IPS-18c (cell line): ENCODE results near the gene AGO1.

ENCODE experiments used
- H3K4me3 ChIP-seq: 2 replicates; pipeline ENCODE4 v1.7.0; 2013; ENCODE audit warnings: low read depth, mild to moderate bottlenecking, low read length, moderate library complexity; ENCODE audit not compliant: insufficient read depth
- H3K9me3 ChIP-seq: one replicate; pipeline ENCODE4 v1.6.1; 2013; ENCODE audit warnings: mild to moderate bottlenecking, low read length, moderate library complexity; ENCODE audit not compliant: control insufficient read depth, insufficient read depth

AGO1 gene

GRCh38 chr1:35882945-35883634, at the start of gene AGO1:
Gene AGO1 (plus strand): TSS chr1:35883209. CDS start chr1:35883422, 213 bp downstream.
- Histone ChIP-seq H3K4me3 (peak within 1 kb of the TSS; percentile 99), H3K9me3 (no peaks in the 10 kb centered on the region)

GRCh38 chr1:35833395-35833794, 49.6 kb upstream of the AGO1 start:
- H3K4me3 ChIP-seq: no peak overlapping the region
- no peaks in the 10 kb centered on the region for H3K9me3 ChIP-seq

GRCh38 chr1:35834218-35834617, 48.8 kb upstream of the AGO1 start:
- H3K4me3 ChIP-seq: no peak overlapping the region
- no peaks in the 10 kb centered on the region for H3K9me3 ChIP-seq

GRCh38 chr1:35835398-35835797, 47.6 kb upstream of the AGO1 start:
- H3K4me3 ChIP-seq: no peak overlapping the region
- H3K9me3 ChIP-seq: no peaks in the 10 kb centered on the region

DNA sequence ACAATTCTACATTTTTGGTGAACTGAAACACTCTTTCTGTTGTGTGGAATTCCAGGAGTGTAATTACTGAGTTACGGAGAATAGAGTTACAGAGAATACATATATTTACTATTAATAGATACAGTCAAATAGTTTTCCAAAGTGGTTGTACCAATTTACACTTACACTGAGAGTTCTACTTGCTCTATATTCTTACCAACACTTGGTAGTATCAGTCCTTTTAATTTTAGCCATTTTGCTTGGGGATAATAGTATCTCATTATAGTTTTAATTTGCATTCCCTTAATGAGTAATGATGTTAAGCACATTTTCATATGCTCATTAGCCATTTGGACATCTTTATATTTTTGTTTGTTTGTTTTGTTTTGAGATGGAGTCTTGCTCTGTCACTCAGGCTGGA, 46.3 kb upstream of the AGO1 start:
- Histone ChIP-seq H3K9me3 (no peaks in the 10 kb centered on the region), H3K4me3 (no peak overlapping the region)

DNA sequence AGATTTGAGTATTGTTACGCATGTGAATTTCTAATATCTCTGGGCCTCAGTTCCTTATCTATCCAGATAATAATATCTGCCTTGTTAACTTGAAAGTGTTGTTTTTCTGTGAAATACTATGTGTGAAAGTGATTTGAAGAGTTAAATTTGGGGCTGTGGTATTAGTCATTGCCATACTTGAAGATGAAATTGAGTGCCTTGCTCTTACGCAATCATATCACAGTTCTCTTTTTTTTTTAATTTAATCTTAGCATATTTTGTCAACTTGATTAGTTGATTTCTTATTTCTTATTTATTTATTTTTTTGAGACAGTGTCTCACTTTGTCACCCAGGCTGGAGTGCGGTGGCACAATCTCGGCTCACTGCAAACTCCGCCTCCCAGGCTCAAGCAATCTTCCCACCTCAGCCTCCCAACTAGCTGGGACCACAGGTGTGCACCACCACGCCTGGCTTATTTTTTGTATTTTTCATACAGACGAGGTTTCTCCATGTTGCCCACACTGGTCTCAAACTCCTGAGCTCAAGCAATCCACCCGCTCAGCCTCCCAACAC, 44.2 kb upstream of the AGO1 start:
- no peaks in the 10 kb centered on the region for H3K9me3 ChIP-seq
- H3K4me3 ChIP-seq: no peak overlapping the region

- Histone ChIP-seq H3K9me3 (peaks cover 3% of the 10 kb centered on the region), H3K4me3 (no peak overlapping the region)
These were observed 38.2 kb upstream of the AGO1 start for GRCh38 chr1:35844826-35845225.

DNA sequence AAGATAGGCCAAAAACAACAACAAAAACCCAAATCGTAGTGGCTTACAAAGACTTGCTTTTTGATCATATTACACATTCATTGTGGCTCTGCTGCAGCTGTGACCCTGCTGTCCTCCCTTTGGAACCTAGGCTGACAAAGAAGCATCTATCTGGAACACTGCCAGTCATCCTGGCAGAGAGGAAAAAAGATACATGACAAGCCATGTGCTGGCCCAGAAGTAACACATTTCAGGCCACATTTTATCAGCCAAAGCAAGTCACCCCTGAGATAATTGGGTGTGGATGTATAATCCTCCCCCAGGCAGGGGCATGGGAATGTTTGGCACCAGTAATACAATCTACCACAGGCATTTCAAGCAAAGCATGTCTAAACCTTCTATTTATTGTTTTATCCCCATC, 37.2 kb upstream of the AGO1 start:
- no peak overlapping the region for H3K4me3 ChIP-seq
- peaks cover 3% of the 10 kb centered on the region for H3K9me3 ChIP-seq

DNA sequence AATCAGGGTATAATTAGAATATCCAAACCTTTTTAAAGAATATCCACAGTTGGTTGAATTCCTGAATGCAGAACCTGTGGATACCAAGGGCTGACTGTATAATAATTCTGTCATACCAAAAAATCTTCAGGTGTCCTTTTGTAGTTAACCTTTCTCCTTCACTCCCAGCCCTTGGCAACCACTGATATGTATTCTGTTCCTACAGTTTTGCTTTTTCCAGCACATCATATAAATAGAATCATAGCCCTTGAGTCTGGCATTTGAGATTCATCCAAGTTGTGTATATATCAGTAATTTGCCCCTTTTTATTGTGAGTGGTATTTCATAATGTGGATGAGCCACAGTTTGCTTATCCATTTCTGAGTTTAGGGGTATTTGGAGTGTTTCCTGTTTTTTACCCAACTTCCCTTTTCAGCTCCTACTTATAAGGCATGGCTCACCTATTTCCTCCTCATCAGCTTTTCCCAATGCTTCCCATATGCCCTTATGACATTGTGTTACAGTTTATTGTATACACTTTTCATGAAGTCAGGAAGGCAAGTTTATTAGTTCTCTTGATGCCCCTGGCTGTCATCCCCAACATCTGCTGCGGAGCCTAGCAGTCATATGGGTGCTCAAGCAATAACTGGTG, 35.0 kb upstream of the AGO1 start:
- Histone ChIP-seq H3K4me3 (no peak overlapping the region), H3K9me3 (peaks cover 3% of the 10 kb centered on the region)

GRCh38 chr1:35850051-35850450, 33.0 kb upstream of the AGO1 start:
- no peak overlapping the region for H3K4me3 ChIP-seq
- H3K9me3 ChIP-seq: peaks cover 3% of the 10 kb centered on the region

DNA sequence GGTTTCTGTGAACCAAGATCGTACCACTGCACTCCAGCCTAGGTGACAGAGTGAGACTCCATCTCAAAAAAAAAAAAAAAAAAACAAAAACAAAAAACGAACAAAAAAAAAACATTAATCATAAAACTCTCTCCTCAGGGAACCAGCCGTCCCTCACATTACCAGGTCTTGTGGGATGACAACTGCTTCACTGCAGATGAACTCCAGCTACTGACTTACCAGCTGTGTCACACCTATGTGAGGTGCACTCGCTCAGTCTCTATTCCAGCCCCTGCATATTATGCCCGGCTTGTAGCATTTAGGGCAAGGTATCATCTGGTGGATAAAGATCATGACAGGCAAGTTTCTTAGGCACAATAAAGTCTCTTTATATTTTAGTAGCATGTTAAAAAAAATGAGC, 32.3 kb upstream of the AGO1 start:
- Histone ChIP-seq H3K9me3 (peaks cover 1% of the 10 kb centered on the region), H3K4me3 (no peak overlapping the region)

GRCh38 chr1:35851132-35851869, 31.7 kb upstream of the AGO1 start:
- Histone ChIP-seq H3K9me3 (no peaks in the 10 kb centered on the region), H3K4me3 (no peak overlapping the region)

DNA sequence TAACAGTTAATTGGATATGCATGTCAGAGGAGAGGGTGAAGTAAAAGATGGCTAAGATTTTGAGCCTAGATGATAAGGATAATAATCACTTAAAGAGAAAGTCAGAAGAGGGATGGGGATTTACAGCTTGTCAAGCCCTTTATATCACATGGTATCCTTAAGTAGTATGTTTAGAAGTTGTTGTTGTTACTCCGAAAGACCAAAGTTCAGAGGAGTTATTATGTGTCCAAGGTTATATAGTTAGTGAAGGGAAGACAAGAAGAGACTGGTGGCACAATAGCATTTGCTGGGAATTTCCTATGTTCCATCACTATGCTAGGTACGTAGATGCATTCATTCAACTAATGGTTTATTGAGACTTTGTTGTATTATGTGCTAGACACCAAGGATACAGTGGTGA, 30.8 kb upstream of the AGO1 start:
- Histone ChIP-seq H3K9me3 (no peaks in the 10 kb centered on the region), H3K4me3 (no peak overlapping the region)

DNA sequence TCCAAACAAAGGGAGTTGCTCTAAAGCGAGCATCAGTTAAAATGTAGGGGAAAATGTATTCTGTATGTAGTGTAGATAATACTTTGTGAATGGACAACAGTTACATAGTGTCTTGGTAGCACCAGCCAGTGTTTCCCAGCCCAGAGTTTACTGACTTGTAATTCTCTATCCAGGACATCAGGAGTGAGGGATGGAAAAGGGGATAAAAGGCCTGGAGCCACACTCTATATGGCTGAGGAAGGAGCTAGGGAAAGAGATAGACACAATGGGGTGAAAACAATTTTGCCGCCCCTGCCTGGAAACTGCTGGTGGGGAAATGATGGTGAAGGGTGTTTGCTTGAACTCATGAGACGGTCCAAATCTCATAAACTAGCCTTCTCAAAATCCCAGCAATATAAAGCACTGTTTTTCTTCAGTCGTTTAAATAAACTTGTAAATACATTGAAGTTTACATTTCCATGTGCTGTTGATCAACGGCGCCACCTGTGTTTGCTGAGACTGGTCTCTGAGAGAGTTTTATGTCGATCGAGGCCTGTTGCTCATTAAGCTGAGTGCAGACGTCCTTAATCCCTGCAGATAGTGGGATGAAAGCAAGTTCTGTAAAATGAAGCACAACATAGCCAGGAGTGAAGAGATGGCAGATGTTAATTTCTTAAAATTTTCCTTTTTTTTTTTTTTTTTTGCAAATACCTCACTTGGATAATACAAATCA, 27.9 kb upstream of the AGO1 start:
- Histone ChIP-seq H3K4me3 (no peak overlapping the region), H3K9me3 (no peaks in the 10 kb centered on the region)

DNA sequence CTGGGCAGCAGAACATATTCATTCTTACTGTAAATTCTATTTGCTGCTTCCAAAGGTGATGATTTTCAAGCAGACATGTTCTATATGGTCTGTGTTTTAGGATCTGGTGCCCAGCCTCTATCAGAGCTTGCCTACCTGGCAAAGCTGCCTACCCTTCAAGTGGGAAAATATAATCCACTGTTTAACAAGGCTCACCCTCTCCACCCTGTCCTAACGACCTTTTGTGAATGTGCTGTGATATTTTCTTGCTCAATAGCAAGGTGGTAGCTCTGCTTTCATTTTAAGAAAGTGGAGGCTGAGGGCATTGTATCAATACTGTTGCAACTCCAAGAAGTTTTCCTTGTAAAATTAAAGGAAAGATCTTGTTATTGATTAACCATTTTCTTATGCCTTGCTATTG, 26.0 kb upstream of the AGO1 start:
- H3K4me3 ChIP-seq: no peak overlapping the region
- H3K9me3 ChIP-seq: no peaks in the 10 kb centered on the region

- H3K4me3 ChIP-seq: no peak overlapping the region
- no peaks in the 10 kb centered on the region for H3K9me3 ChIP-seq
These were observed 25.2 kb upstream of the AGO1 start for GRCh38 chr1:35857830-35858229.

DNA sequence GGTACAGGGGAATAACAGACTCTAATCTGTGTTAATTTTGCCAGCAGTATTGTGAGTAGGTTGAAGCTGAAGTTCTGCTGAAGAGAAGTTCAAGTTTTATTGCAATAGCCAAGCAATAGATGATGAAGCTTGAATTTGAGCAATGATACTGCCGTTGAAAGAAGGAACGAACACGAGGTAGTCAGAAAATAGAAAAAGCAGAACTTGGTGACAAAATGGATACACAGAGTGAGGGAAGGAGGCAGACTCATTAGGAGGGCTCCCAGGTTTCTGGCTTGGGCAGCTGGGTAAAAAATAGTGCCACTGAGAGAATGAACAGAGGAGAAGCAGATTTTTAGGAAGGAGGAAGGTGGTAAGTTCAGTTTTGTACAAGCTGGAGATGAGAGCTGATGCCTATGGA, 22.3 kb upstream of the AGO1 start:
- no peaks in the 10 kb centered on the region for H3K9me3 ChIP-seq
- H3K4me3 ChIP-seq: no peak overlapping the region
